SU-DHL-6 (cell line): ENCODE measurements around the gene TOX2.

ENCODE experiments used
- H2AFZ ChIP-seq: fragments of 200-600 bp; sonication (generic); 2 replicates; pipeline ENCODE4 v1.6.1; 2014; ENCODE audit warnings: low read depth, mild to moderate bottlenecking, moderate library complexity, mixed read lengths, antibody characterized with exemption, low read length; ENCODE audit not compliant: severe bottlenecking
- H3F3A ChIP-seq: fragments of 200-600 bp; shearing (Covaris generic); 2 replicates; pipeline ENCODE4 v1.6.0; 2016; ENCODE audit warnings: antibody characterized with exemption, mild to moderate bottlenecking; ENCODE audit not compliant: insufficient read depth
- H3K27ac ChIP-seq: fragments of 200-600 bp; sonication (generic); 2 replicates; pipeline ENCODE4 v1.5.1; 2016; ENCODE audit warnings: low read depth, mild to moderate bottlenecking, low read length, moderate library complexity, mixed read lengths
- H3K27me3 ChIP-seq: fragments of 200-600 bp; sonication (generic), shearing (Covaris generic); 2 replicates; pipeline ENCODE4 v1.6.0; 2014; ENCODE audit warnings: mild to moderate bottlenecking, low read length
- H3K36me3 ChIP-seq: fragments of 200-600 bp; sonication (generic); 2 replicates; pipeline ENCODE4 v1.6.1; 2014; ENCODE audit warnings: mild to moderate bottlenecking, low read length, mixed read lengths
- H3K4me2 ChIP-seq: fragments of 300-600, 200-600 bp; shearing (Covaris generic), sonication (generic); 2 replicates; pipeline ENCODE4 v1.6.0; 2014; ENCODE audit warnings: low read length, low read depth, mild to moderate bottlenecking; ENCODE audit not compliant: poor library complexity, severe bottlenecking
- H3K4me3 ChIP-seq: fragments of 200-600 bp; sonication (generic); 2 replicates; pipeline ENCODE4 v1.5.1; 2014; ENCODE audit warnings: antibody characterized with exemption, low read length, mild to moderate bottlenecking, mixed read lengths; ENCODE audit not compliant: insufficient read depth, poor library complexity, severe bottlenecking
- H3K79me2 ChIP-seq: fragments of 200-600 bp; sonication (generic); 2 replicates; pipeline ENCODE4 v1.6.1; 2014; ENCODE audit warnings: mild to moderate bottlenecking, low read length, moderate library complexity; ENCODE audit not compliant: insufficient read depth
- H3K9ac ChIP-seq: fragments of 200-600 bp; sonication (generic); 2 replicates; pipeline ENCODE4 v1.7.0; 2014; ENCODE audit warnings: mild to moderate bottlenecking, low read length
- H3K9me2 ChIP-seq: fragments of 200-600 bp; sonication (generic); replicated peaks from 2 replicates; pipeline ENCODE4 v1.6.1; 2014; ENCODE audit warnings: low read length; ENCODE audit not compliant: insufficient read depth
- H3K9me3 ChIP-seq: fragments of 200-600 bp; sonication (generic); 2 replicates; pipeline ENCODE4 v1.6.1; 2014; ENCODE audit warnings: low read length, mixed read lengths; ENCODE audit not compliant: insufficient read depth
- H4K20me1 ChIP-seq: fragments of 200-600 bp; sonication (generic); 2 replicates; pipeline ENCODE4 v1.6.1; 2014; ENCODE audit warnings: low read depth, mild to moderate bottlenecking, antibody characterized with exemption, low read length, moderate library complexity, mixed read lengths
- EZH2phosphoT487 ChIP-seq: fragments of 200-600 bp; sonication (generic), shearing (Covaris generic); conservative IDR thresholded peaks from 2 replicates; pipeline ENCODE4 v1.6.1; 2018; ENCODE audit warnings: mild to moderate bottlenecking, antibody characterized with exemption, low read length, moderate library complexity, mixed read lengths
- TF ChIP-seq, protein P1 (sequence below): fragments of 200-600 bp; sonication (generic); IDR thresholded peaks from one replicate; pipeline ENCODE4 v1.5.1; 2017; ENCODE audit warnings: antibody characterized with exemption, mild to moderate bottlenecking, low read length, moderate library complexity; ENCODE audit not compliant: insufficient read depth, poor library complexity, severe bottlenecking

The TOX2 gene

DNA sequence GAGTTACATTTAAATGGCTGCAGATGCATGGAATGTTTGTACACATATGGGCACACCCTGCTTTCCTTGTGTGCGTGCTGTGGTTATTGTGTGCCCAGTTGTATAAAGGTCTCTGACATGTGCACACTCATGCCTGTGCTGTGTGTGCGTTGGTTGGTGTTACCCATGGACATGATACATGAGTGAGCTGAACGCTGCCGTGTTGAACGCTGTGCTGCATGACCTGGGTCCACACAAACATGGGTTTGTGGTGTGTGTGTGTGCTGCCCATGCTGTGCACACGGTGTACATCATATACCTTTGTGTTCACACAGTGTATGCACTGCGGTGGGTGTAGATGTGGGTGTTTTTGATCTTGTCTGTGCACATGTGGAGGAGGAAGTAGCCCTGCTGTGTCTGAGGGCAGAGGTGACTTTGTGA lies 54.4 kb downstream of the TOX2 start:
- Histone ChIP-seq H3K9ac (no peak overlapping the region), H3F3A (no peaks in the 10 kb centered on the region), H3K9me3 (no peaks in the 10 kb centered on the region), H3K27ac (no peak overlapping the region), H3K79me2 (no peaks in the 10 kb centered on the region), H3K36me3 (no peaks in the 10 kb centered on the region), H3K4me2 (no peak overlapping the region), H3K27me3 (no peaks in the 10 kb centered on the region), H3K4me3 (no peak overlapping the region), H3K9me2 (no peaks in the 10 kb centered on the region), H4K20me1 (no peaks in the 10 kb centered on the region), H2AFZ (no peak overlapping the region)
- TF ChIP-seq, protein P1, sequence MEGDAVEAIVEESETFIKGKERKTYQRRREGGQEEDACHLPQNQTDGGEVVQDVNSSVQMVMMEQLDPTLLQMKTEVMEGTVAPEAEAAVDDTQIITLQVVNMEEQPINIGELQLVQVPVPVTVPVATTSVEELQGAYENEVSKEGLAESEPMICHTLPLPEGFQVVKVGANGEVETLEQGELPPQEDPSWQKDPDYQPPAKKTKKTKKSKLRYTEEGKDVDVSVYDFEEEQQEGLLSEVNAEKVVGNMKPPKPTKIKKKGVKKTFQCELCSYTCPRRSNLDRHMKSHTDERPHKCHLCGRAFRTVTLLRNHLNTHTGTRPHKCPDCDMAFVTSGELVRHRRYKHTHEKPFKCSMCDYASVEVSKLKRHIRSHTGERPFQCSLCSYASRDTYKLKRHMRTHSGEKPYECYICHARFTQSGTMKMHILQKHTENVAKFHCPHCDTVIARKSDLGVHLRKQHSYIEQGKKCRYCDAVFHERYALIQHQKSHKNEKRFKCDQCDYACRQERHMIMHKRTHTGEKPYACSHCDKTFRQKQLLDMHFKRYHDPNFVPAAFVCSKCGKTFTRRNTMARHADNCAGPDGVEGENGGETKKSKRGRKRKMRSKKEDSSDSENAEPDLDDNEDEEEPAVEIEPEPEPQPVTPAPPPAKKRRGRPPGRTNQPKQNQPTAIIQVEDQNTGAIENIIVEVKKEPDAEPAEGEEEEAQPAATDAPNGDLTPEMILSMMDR = no peak
- no peak for TF ChIP-seq EZH2phosphoT487

DNA sequence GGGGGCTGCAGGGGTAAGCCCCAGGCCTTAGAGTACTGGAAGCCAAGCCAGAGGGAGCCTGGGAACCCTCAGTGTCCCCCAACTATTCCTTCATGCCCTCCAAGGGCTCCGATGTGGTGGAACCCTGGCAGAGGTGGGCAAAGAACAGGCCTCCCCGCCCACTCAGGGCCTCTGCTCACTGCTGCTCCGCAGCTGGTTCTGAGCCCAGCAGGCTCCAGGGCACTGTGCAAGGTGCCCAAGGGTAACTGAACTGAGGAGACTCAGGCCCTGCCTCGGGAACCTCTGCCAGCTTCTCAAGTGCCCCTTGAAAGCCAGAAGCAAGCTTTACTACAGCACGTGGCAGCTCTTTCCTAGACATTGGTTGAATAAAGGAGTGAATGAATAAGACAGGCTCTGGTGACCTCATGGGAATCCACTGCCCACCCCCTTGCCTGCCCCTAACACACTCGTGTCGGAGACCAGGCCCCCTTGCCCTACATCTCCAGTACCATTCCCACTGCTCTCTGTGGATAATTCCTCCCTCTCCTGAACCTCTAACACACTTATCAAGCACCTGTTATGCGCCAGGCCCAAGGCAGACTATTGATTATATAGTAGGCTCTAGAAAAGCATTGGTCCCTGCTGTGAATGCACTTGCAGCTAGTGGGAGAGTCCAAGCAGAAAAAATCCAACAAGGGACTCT lies 55.0 kb downstream of the TOX2 start:
- Histone ChIP-seq H3K9ac (no peak overlapping the region), H3K4me3 (no peak overlapping the region), H3K9me2 (no peaks in the 10 kb centered on the region), H3F3A (no peaks in the 10 kb centered on the region), H3K4me2 (no peak overlapping the region), H3K9me3 (no peaks in the 10 kb centered on the region), H4K20me1 (no peaks in the 10 kb centered on the region), H2AFZ (no peak overlapping the region), H3K27me3 (no peaks in the 10 kb centered on the region), H3K79me2 (no peaks in the 10 kb centered on the region), H3K27ac (no peak overlapping the region), H3K36me3 (no peaks in the 10 kb centered on the region)
- no peak for TF ChIP-seq EZH2phosphoT487
- TF ChIP-seq, protein P1 = no peak

DNA sequence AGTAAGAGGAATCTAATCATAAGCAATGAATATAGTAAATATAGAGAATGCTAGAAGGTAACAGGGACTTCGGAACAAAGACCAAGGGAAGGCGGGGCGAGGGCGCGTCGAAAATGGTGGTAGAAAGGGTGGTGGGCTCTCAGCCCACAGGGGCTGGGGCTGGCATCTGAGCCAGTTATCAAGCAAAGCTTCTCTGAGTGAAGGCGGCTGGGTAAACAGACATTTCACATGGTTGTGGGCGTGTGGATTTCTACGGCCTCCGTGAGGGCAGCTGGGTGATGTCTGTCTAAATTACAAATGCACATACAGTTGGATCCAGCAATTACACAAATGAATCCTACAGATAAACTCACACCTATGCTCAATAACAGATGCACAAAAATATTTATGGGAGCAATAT lies 56.6 kb downstream of the TOX2 start:
- H3K9me3 ChIP-seq = no peaks in the 10 kb centered on the region
- H2AFZ ChIP-seq = no peak overlapping the region
- H3K79me2 ChIP-seq = no peaks in the 10 kb centered on the region
- H3K36me3 ChIP-seq = no peaks in the 10 kb centered on the region
- no peak overlapping the region for H3K4me2 ChIP-seq
- no peaks in the 10 kb centered on the region for H4K20me1 ChIP-seq
- no peaks in the 10 kb centered on the region for H3F3A ChIP-seq
- H3K9ac ChIP-seq = no peak overlapping the region
- H3K27me3 ChIP-seq = no peaks in the 10 kb centered on the region
- H3K9me2 ChIP-seq = no peaks in the 10 kb centered on the region
- TF ChIP-seq, protein P1 = no peak
- no peak overlapping the region for H3K4me3 ChIP-seq
- no peak overlapping the region for H3K27ac ChIP-seq
